ENCODE results near the gene EIF4G2.

The EIF4G2 gene

DNA sequence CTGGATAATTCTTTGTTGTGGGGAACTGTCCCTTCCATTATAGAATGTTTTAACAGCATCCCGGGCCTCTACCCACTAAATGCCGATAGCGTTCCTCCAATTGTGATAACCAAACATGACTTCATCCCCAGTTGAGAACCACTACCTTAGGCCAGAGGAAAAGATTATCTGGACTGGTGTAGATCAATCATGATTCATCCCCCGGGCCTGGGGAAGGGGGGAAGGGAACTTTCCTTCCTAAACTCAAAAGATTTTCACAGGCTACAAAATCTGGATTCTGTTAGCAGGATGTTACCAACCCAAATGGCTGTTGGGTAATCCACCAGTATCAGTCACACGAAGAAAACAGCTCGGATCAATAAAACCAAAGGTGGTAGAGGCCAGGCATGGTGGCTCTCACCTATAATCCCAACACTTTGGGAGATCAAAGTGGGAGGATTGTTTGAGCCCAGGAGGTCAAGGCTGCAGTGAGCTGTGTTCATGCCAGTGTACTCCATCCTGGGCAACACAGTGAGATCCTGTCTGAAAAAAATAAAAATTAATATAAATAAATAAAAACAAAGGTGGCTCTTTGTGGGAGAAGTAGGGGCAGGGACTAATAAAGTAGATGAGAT, 47.5 kb downstream of the EIF4G2 start:
- no peaks in the 10 kb centered on the region for H3K9me3 ChIP-seq (ENCODE audit: low read length)
- H2AFZ ChIP-seq (ENCODE audit: low read length): no peak overlapping the region
- no peaks in the 10 kb centered on the region for H3F3A ChIP-seq (ENCODE audit: insufficient read depth, low read length)
- H3K9me2 ChIP-seq (ENCODE audit: low read depth, low read length): no peaks in the 10 kb centered on the region
- H3K79me2 ChIP-seq (ENCODE audit: insufficient read depth, low read length): no peaks in the 10 kb centered on the region
- peaks cover 70% of the 10 kb centered on the region for H3K36me3 ChIP-seq (ENCODE audit: insufficient read depth, low read length)
- no peak overlapping the region for H3K9ac ChIP-seq (ENCODE audit: low read length)
- no peaks in the 10 kb centered on the region for H4K20me1 ChIP-seq (ENCODE audit: insufficient read depth, low read length)
- TF ChIP-seq EZH2 (IDR thresholded peaks at IDR 0.05; ENCODE audit: borderline replicate concordance, low read length) (no peak), CTCF (IDR thresholded peaks at IDR 0.05; ENCODE audit: low read length) (no peak)
- H3K4me1 ChIP-seq (ENCODE audit: insufficient read depth, low read length, severe bottlenecking): no peaks in the 10 kb centered on the region
- H3K27ac ChIP-seq (ENCODE audit: low read depth, low read length, poor library complexity, severe bottlenecking): no peak overlapping the region
- H3K4me2 ChIP-seq (ENCODE audit: low read length): no peak overlapping the region
- no peaks in the 10 kb centered on the region for H3K27me3 ChIP-seq (ENCODE audit: insufficient read depth, low read length)
- no peak overlapping the region for H3K4me3 ChIP-seq (ENCODE audit: low read depth, low read length, poor library complexity, severe bottlenecking)

DNA sequence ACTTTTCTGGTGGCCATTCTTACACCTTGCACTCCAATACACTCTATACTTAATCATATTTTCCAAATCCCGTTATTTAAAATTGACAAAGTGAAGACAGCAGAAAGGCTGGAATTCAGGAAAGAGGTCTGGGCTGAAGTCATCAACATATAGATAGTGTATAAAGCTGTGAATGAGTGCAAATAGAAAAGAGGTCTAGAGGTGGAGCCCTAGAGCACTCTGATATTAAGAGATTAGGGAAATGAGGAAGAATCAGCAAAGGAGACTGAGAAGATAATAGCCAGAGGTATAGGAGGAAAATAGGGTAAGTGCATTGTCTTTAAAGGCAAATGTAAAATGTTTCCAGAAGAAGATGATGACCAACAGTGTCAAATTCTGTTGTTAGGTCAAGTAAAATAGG, 49.8 kb downstream of the EIF4G2 start:
- H4K20me1 ChIP-seq (ENCODE audit: insufficient read depth, low read length): no peaks in the 10 kb centered on the region
- TF ChIP-seq EZH2 (IDR thresholded peaks at IDR 0.05; ENCODE audit: borderline replicate concordance, low read length) (no peak), CTCF (IDR thresholded peaks at IDR 0.05; ENCODE audit: low read length) (peak; percentile 50)
- H3K27ac ChIP-seq (ENCODE audit: low read depth, low read length, poor library complexity, severe bottlenecking): no peak overlapping the region
- H3K9me3 ChIP-seq (ENCODE audit: low read length): no peaks in the 10 kb centered on the region
- H3F3A ChIP-seq (ENCODE audit: insufficient read depth, low read length): no peaks in the 10 kb centered on the region
- H3K9me2 ChIP-seq (ENCODE audit: low read depth, low read length): no peaks in the 10 kb centered on the region
- H3K9ac ChIP-seq (ENCODE audit: low read length): no peak overlapping the region
- H2AFZ ChIP-seq (ENCODE audit: low read length): no peak overlapping the region
- no peak overlapping the region for H3K4me3 ChIP-seq (ENCODE audit: low read depth, low read length, poor library complexity, severe bottlenecking)
- H3K36me3 ChIP-seq (ENCODE audit: insufficient read depth, low read length): peaks cover 82% of the 10 kb centered on the region
- no peak overlapping the region for H3K4me2 ChIP-seq (ENCODE audit: low read length)
- H3K79me2 ChIP-seq (ENCODE audit: insufficient read depth, low read length): no peaks in the 10 kb centered on the region
- H3K4me1 ChIP-seq (ENCODE audit: insufficient read depth, low read length, severe bottlenecking): no peaks in the 10 kb centered on the region
- no peaks in the 10 kb centered on the region for H3K27me3 ChIP-seq (ENCODE audit: insufficient read depth, low read length)

DNA sequence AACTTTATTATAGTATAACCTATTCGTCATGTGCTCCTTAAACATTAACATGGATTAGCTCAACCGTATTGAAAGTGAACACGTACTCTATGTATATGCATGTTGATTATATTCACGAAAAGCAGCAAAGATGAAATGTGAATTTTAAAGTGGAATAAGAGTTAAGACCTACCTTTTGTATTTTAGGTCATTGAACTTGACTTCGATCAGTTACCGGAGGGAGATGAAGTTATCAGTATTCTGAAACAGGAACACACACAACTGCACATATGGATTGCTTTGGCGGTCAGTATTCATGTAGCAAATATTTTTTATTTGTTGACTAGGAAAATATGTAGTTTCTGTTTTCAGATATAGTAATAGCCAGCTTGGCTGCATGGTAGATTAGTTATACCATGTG, 56.2 kb downstream of the EIF4G2 start:
- Histone ChIP-seq H3K4me3 (ENCODE audit: low read depth, low read length, poor library complexity, severe bottlenecking) (peak overlapping the region; percentile 89), H3K9ac (ENCODE audit: low read length) (peak overlapping the region; percentile 76; the same call in 1 of the 2 replicates)

More for the DNA sequence above, 56.2 kb downstream of the EIF4G2 start:
- no peaks in the 10 kb centered on the region for H3K9me2 ChIP-seq (ENCODE audit: low read depth, low read length)
- no peaks in the 10 kb centered on the region for H4K20me1 ChIP-seq (ENCODE audit: insufficient read depth, low read length)
- no peaks in the 10 kb centered on the region for H3K27me3 ChIP-seq (ENCODE audit: insufficient read depth, low read length)
- peaks cover 16% of the 10 kb centered on the region for H3K4me1 ChIP-seq (ENCODE audit: insufficient read depth, low read length, severe bottlenecking)
- H3F3A ChIP-seq (ENCODE audit: insufficient read depth, low read length): no peaks in the 10 kb centered on the region
- H3K36me3 ChIP-seq (ENCODE audit: insufficient read depth, low read length): peaks cover 40% of the 10 kb centered on the region
- no peaks in the 10 kb centered on the region for H3K9me3 ChIP-seq (ENCODE audit: low read length)
- H3K27ac ChIP-seq (ENCODE audit: low read depth, low read length, poor library complexity, severe bottlenecking): no peak overlapping the region
- H2AFZ ChIP-seq (ENCODE audit: low read length): no peak overlapping the region
- H3K79me2 ChIP-seq (ENCODE audit: insufficient read depth, low read length): peaks cover 14% of the 10 kb centered on the region; the same call in 1 of the 2 replicates
- H3K4me2 ChIP-seq (ENCODE audit: low read length): peak overlapping the region; percentile 81
- no peak for TF ChIP-seq EZH2 (IDR thresholded peaks at IDR 0.05; ENCODE audit: borderline replicate concordance, low read length)
- TF ChIP-seq CTCF (IDR thresholded peaks at IDR 0.05; ENCODE audit: low read length): no peak

Data from OCI-LY1 (cell line).